ENCODE measurements around the gene ZNF558.

The ZNF558 gene

DNA sequence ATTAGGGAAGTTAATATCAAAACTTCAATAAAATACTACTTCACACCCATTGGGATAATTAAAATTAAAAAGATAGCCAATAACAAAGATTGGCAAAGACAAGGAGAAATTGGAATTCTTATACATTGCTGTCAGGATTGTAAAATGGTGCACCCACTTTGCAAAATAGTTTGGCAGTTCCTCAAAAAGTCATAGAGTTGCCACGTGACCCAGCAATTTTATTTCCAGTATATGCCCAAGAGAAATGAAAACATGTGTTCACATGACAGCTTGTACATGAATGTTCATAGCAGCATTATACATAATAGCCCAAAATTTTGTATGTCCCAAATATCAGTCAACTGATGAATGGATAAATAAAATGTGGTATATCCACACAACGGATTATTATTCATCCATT, 3.3 kb upstream of the ZNF558 start:
- H3K4me3 ChIP-seq (ENCODE audit: low read depth in 1 of 2, low read length in 2 of 2), result no peak overlapping the region
- H3K36me3 ChIP-seq (ENCODE audit: control insufficient read depth in 1 of 2, insufficient read depth in 2 of 2, low read length in 2 of 2), result no peaks in the 10 kb centered on the region
- H3K27me3 ChIP-seq (ENCODE audit: low read depth, low read length), result no peaks in the 10 kb centered on the region

DNA sequence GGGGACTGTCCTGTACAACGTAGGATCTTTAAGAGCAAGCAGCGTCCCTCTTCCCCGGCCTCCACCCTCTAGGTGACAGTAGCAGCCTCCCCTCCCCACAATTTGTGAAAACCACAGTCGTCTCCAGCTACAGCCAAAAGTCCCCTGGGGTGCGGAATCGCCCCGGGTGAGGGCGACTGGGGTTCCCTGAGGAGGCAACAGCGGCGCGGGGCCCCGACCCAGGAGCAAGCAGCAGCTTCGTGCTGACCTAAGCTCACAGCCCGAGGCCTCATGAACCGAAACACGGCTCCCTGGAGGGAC, 322 bp downstream of the ZNF558 start:
- peaks cover 0 to 24% of the 10 kb centered on the region in 2 donors for H3K36me3 ChIP-seq (ENCODE audit: control insufficient read depth in 1 of 2, insufficient read depth in 2 of 2, low read length in 2 of 2)
- peaks cover 0 to 14% of the 10 kb centered on the region in 2 donors for H3K4me1 ChIP-seq (ENCODE audit: control insufficient read depth in 1 of 2, insufficient read depth in 2 of 2, low read length in 2 of 2)
- peak overlapping the region; percentile 83 to 85 for H3K4me3 ChIP-seq (ENCODE audit: low read depth in 1 of 2, low read length in 2 of 2)
- peak overlapping the region; percentile 85 for H3K27ac ChIP-seq (ENCODE audit: low read length)
- H3K9me3 ChIP-seq (ENCODE audit: control insufficient read depth in 1 of 2, low read length in 2 of 2), result no peaks in the 10 kb centered on the region
- no peaks in the 10 kb centered on the region for H3K27me3 ChIP-seq (ENCODE audit: low read depth, low read length)

More for the DNA sequence above, 3.3 kb upstream of the ZNF558 start:
- Histone ChIP-seq H3K9me3 (ENCODE audit: control insufficient read depth in 1 of 2, low read length in 2 of 2) (no peaks in the 10 kb centered on the region), H3K4me1 (ENCODE audit: control insufficient read depth in 1 of 2, insufficient read depth in 2 of 2, low read length in 2 of 2) (peaks cover 0 to 9% of the 10 kb centered on the region in 2 donors), H3K27ac (ENCODE audit: low read length) (no peak overlapping the region)

DNA sequence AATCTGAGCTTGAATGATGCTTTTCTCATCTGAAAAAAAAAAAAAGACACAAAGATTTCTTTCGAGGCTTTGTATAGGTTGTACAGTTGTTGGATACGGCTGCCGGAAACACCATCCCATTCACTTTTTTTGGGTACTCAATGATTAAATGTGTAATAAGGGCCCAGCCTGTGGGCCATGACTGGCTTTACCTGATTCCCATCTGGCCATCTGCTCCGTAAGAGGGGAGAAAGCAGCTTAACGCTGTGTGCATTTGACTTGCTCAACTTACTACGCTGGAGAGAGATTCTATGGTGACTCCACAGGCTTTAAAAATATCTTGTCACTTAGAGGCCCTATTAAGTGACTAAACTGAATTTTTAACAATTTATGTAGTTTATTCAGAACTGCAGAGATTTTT, 731 bp downstream of the ZNF558 start:
- Histone ChIP-seq H3K27me3 (ENCODE audit: low read depth, low read length) (no peaks in the 10 kb centered on the region), H3K4me1 (ENCODE audit: control insufficient read depth in 1 of 2, insufficient read depth in 2 of 2, low read length in 2 of 2) (peaks cover 0 to 14% of the 10 kb centered on the region in 2 donors), H3K27ac (ENCODE audit: low read length) (peak overlapping the region; percentile 85), H3K9me3 (ENCODE audit: control insufficient read depth in 1 of 2, low read length in 2 of 2) (no peaks in the 10 kb centered on the region), H3K4me3 (ENCODE audit: low read depth in 1 of 2, low read length in 2 of 2) (peak overlapping the region; percentile 83 to 85), H3K36me3 (ENCODE audit: control insufficient read depth in 1 of 2, insufficient read depth in 2 of 2, low read length in 2 of 2) (peaks cover 0 to 28% of the 10 kb centered on the region in 2 donors)

DNA sequence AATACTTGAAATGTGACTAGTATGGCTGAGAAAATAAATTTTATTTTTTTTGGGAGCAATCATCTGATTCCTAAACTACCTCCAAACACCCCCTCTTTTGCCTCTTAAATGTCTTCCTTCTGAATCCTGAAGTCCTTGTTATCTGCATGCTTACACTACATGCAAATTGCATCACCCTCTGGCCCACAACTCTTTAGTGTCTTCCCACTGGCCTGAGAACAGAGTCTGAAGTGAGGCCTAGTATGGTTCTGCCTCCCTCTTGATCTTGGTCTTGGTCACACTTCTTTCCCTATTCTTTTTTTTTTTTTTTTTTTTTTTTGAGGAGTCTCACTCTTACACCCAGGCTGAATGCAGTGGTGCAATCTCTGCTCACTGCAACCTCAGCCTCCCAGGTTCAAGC, 4.8 kb downstream of the ZNF558 start:
- Histone ChIP-seq H3K36me3 (ENCODE audit: control insufficient read depth in 1 of 2, insufficient read depth in 2 of 2, low read length in 2 of 2) (peaks cover 24 to 61% of the 10 kb centered on the region in 2 donors), H3K27ac (ENCODE audit: low read length) (no peak overlapping the region), H3K9me3 (ENCODE audit: control insufficient read depth in 1 of 2, low read length in 2 of 2) (no peaks in the 10 kb centered on the region), H3K4me1 (ENCODE audit: control insufficient read depth in 1 of 2, insufficient read depth in 2 of 2, low read length in 2 of 2) (peaks cover 0 to 14% of the 10 kb centered on the region in 2 donors), H3K4me3 (ENCODE audit: low read depth in 1 of 2, low read length in 2 of 2) (no peak overlapping the region), H3K27me3 (ENCODE audit: low read depth, low read length) (no peaks in the 10 kb centered on the region)

DNA sequence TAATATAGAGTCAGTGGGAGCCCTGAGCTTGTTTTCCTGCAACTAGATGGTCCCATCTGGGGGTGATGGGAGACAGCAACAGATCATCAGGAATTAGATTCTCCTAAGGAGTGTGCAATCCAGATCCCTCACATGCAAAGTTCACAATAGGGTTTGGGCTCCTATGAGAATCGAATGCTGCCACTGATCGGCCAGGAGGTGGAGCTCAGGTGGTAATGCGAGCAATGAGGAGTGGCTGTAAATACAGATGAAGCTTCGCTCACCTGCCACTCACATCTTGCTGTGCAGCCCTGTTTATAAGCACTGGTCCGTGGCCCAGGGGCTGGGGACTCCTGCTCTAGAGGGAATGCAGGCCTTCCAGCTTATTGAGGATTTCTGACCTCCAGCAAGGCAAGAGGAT, 5.7 kb downstream of the ZNF558 start:
- H3K36me3 ChIP-seq (ENCODE audit: control insufficient read depth in 1 of 2, insufficient read depth in 2 of 2, low read length in 2 of 2), result peaks cover 31 to 70% of the 10 kb centered on the region in 2 donors
- H3K4me1 ChIP-seq (ENCODE audit: control insufficient read depth in 1 of 2, insufficient read depth in 2 of 2, low read length in 2 of 2), result peaks cover 0 to 9% of the 10 kb centered on the region in 2 donors
- H3K27ac ChIP-seq (ENCODE audit: low read length), result no peak overlapping the region
- H3K27me3 ChIP-seq (ENCODE audit: low read depth, low read length), result no peaks in the 10 kb centered on the region
- H3K4me3 ChIP-seq (ENCODE audit: low read depth in 1 of 2, low read length in 2 of 2), result no peak overlapping the region
- H3K9me3 ChIP-seq (ENCODE audit: control insufficient read depth in 1 of 2, low read length in 2 of 2), result peaks cover 0 to 2% of the 10 kb centered on the region in 2 donors

DNA sequence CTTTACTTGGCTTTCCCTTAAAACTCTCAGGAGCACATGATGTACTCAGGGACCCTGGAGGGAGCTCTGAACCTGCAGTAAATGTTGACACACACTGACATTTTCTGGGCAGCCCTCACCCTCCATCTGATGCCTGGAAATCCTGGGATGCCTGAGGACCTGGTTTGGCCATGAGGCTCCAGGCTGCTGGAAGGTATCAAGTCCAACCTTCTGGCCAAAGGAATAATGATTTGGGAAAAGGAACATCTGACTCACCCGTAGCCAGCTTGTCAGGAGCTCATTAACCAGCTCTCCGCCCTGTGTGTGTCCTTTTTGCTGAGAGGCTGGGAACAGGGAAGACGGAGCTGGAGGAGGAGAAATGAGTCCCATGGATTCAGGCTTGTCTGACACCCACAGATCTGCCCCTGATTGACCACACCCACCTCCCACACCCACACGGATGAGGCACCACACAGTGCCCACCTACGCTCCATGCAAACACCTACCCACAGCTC, 10.3 kb downstream of the ZNF558 start:
- Histone ChIP-seq H3K4me1 (ENCODE audit: control insufficient read depth in 1 of 2, insufficient read depth in 2 of 2, low read length in 2 of 2) (peaks cover 0 to under 1% of the 10 kb centered on the region in 2 donors), H3K4me3 (ENCODE audit: low read depth in 1 of 2, low read length in 2 of 2) (no peak overlapping the region), H3K27ac (ENCODE audit: low read length) (peak overlapping the region; percentile 14), H3K9me3 (ENCODE audit: control insufficient read depth in 1 of 2, low read length in 2 of 2) (peaks cover 27 to 32% of the 10 kb centered on the region in 2 donors), H3K36me3 (ENCODE audit: control insufficient read depth in 1 of 2, insufficient read depth in 2 of 2, low read length in 2 of 2) (peaks cover 67 to 92% of the 10 kb centered on the region in 2 donors), H3K27me3 (ENCODE audit: low read depth, low read length) (no peaks in the 10 kb centered on the region)

DNA sequence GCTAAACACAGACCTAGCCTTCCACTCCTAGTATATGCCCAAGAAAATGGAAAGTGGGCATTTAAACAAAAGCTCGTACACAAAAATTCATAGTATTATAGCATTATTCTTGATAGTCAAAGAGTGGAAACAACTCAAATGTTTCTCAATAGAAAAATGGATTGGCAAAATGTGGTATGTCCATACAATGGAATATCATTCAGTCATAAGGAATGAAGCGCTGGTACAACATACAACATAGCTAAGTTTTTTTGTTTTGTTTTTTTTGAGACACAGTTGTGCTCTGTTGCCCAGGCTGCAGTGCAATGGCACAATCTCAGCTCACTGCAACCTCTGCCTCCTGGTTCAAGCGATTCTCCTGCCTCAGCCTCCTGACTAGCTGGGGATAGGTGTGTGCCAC, 11.9 kb downstream of the ZNF558 start:
- no peak overlapping the region for H3K27ac ChIP-seq (ENCODE audit: low read length)
- peaks cover 82 to 96% of the 10 kb centered on the region in 2 donors for H3K36me3 ChIP-seq (ENCODE audit: control insufficient read depth in 1 of 2, insufficient read depth in 2 of 2, low read length in 2 of 2)
- H3K27me3 ChIP-seq (ENCODE audit: low read depth, low read length), result no peaks in the 10 kb centered on the region
- H3K4me3 ChIP-seq (ENCODE audit: low read depth in 1 of 2, low read length in 2 of 2), result peak overlapping the region in 1 of 2 donors; percentile 12
- H3K9me3 ChIP-seq (ENCODE audit: control insufficient read depth in 1 of 2, low read length in 2 of 2), result peaks cover 43 to 46% of the 10 kb centered on the region in 2 donors
- no peaks in the 10 kb centered on the region for H3K4me1 ChIP-seq (ENCODE audit: control insufficient read depth in 1 of 2, insufficient read depth in 2 of 2, low read length in 2 of 2)

DNA sequence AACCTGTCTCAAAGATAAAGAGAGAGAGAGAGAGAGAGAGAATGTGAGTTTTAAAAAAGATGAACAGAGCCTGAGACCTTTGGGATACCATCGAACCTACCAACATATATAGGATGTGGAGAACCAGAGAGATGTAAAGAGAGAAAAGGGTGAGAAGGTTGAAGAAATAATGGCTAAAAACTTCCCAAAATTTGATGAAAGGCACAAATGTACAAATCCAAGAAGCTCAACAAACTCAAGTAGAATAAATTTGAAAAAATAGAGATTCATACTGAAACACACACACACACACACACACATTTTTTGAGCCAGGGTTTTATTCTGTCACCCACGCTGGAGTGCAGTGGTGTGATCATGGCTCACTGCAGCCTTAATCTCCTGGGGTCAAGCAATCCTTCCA, 16.3 kb downstream of the ZNF558 start:
- no peak overlapping the region for H3K27ac ChIP-seq (ENCODE audit: low read length)
- peaks cover 82 to 84% of the 10 kb centered on the region in 2 donors for H3K9me3 ChIP-seq (ENCODE audit: control insufficient read depth in 1 of 2, low read length in 2 of 2)
- H3K36me3 ChIP-seq (ENCODE audit: control insufficient read depth in 1 of 2, insufficient read depth in 2 of 2, low read length in 2 of 2), result peaks cover 87 to 100% of the 10 kb centered on the region in 2 donors
- peak overlapping the region in 1 of 2 donors; percentile 58 for H3K4me3 ChIP-seq (ENCODE audit: low read depth in 1 of 2, low read length in 2 of 2)
- no peaks in the 10 kb centered on the region for H3K27me3 ChIP-seq (ENCODE audit: low read depth, low read length)
- H3K4me1 ChIP-seq (ENCODE audit: control insufficient read depth in 1 of 2, insufficient read depth in 2 of 2, low read length in 2 of 2), result no peaks in the 10 kb centered on the region

DNA sequence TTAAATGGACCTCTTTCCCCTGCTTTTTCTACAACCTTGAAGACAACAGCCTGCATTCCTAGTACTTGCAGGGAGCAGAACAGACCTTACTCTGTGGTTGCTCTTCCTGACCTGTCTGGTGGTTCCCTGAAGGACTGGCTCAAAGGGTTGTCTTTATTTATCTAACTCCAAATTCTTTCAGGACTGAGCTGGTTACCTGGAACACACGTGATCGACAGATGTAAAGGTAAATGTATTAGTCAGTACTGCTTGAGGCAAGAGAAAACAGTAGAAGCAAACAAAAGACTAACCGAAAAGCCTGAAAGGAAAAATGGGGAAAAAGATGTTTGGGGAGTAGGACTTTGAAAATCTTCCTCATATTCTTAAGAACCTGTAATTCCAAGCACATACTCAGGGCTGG, 17.9 kb downstream of the ZNF558 start:
- no peaks in the 10 kb centered on the region for H3K4me1 ChIP-seq (ENCODE audit: control insufficient read depth in 1 of 2, insufficient read depth in 2 of 2, low read length in 2 of 2)
- peak overlapping the region; percentile 18 to 58 for H3K4me3 ChIP-seq (ENCODE audit: low read depth in 1 of 2, low read length in 2 of 2)
- peaks cover 85 to 96% of the 10 kb centered on the region in 2 donors for H3K36me3 ChIP-seq (ENCODE audit: control insufficient read depth in 1 of 2, insufficient read depth in 2 of 2, low read length in 2 of 2)
- no peaks in the 10 kb centered on the region for H3K27me3 ChIP-seq (ENCODE audit: low read depth, low read length)
- H3K9me3 ChIP-seq (ENCODE audit: control insufficient read depth in 1 of 2, low read length in 2 of 2), result peaks cover 85 to 86% of the 10 kb centered on the region in 2 donors
- H3K27ac ChIP-seq (ENCODE audit: low read length), result no peak overlapping the region

DNA sequence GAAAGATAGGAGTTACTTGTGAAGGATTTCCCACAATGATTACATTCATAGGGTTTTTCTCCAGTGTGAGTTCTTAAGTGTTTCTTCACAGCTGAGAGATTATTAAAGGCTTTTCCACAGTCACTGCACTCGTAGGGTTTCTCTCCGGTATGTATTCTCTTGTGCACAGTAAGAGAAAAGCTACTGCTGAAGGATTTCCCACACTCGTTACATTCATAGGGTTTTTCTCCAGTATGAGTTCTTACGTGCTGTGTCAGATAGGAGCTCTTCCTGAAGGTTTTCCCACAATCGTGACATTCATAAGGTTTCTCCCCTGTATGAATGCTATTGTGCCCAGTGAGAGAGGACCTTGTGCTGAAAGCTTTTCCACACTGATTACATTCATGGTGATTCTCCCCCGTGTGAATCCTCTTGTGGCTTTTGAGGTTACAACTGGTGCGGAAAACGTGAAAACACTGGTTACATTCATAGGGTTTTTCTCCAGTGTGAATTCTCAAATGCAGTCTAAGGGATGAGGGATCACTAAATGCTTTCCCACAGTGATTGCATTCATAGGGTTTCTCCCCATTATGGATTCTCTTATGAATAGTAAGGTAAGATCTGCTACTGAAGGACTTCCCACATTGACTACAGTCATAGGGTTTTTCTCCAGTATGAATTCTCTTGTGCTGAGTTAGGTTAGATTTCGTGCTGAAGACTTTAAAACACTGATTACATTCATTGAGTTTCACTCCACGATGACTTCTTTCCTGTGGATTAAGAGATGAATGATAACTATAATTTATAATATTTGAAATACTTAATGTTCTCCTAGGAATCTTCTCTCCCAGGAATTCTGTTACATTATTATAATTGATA, 20.6 kb downstream of the ZNF558 start:
- H3K9me3 ChIP-seq (ENCODE audit: control insufficient read depth in 1 of 2, low read length in 2 of 2), result peaks cover 77 to 94% of the 10 kb centered on the region in 2 donors
- peak overlapping the region; percentile 32 to 58 for H3K4me3 ChIP-seq (ENCODE audit: low read depth in 1 of 2, low read length in 2 of 2)
- peaks cover 72 to 95% of the 10 kb centered on the region in 2 donors for H3K36me3 ChIP-seq (ENCODE audit: control insufficient read depth in 1 of 2, insufficient read depth in 2 of 2, low read length in 2 of 2)

DNA sequence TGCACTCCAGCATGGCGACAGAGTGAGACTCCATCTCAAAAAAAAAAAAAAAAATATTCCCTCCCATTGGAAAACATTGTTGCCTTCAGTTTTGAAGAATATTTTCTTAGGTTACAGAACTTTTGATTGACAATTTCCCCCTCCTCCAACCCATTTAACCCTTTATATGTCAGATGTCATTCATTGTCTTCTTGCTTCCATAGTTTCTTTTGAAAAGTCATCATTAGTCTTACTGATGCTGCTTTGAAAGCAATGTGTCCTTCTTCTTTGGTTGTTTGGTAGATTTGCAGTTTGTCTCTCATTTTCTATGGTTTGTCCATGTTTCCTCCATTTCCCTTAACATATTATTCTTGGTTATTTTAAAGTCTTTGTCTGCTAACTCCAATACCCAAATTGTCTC, 25.4 kb downstream of the ZNF558 start:
- Histone ChIP-seq H3K4me3 (ENCODE audit: low read depth in 1 of 2, low read length in 2 of 2) (peak overlapping the region in 1 of 2 donors; percentile 41), H3K9me3 (ENCODE audit: control insufficient read depth in 1 of 2, low read length in 2 of 2) (peaks cover 47 to 84% of the 10 kb centered on the region in 2 donors), H3K4me1 (ENCODE audit: control insufficient read depth in 1 of 2, insufficient read depth in 2 of 2, low read length in 2 of 2) (no peaks in the 10 kb centered on the region), H3K27ac (ENCODE audit: low read length) (no peak overlapping the region), H3K27me3 (ENCODE audit: low read depth, low read length) (no peaks in the 10 kb centered on the region), H3K36me3 (ENCODE audit: control insufficient read depth in 1 of 2, insufficient read depth in 2 of 2, low read length in 2 of 2) (peaks cover 31 to 72% of the 10 kb centered on the region in 2 donors)

More for the DNA sequence above, 20.6 kb downstream of the ZNF558 start:
- no peak overlapping the region for H3K27ac ChIP-seq (ENCODE audit: low read length)
- H3K4me1 ChIP-seq (ENCODE audit: control insufficient read depth in 1 of 2, insufficient read depth in 2 of 2, low read length in 2 of 2), result no peaks in the 10 kb centered on the region
- H3K27me3 ChIP-seq (ENCODE audit: low read depth, low read length), result no peaks in the 10 kb centered on the region

Data from muscle layer of duodenum (tissue), 2 donors.